SK-N-MC (cell line): ENCODE data around the gene CDSN.

Experiments
- DNase-seq: peaks from one replicate; pipeline ENCODE4 v3.0.0-alpha.2; 2011; ENCODE audit warnings: low read depth, low spot score
- H3K27ac ChIP-seq: fragments of 200-600 bp; sonication (generic); 2 replicates; pipeline ENCODE4 v1.5.1; 2016; ENCODE audit warnings: mixed run types
- H3K36me3 ChIP-seq: fragments of 200-600 bp; sonication (generic); 2 replicates; pipeline ENCODE4 v1.6.1; 2017; ENCODE audit warnings: antibody characterized with exemption, low read length, mixed read lengths; ENCODE audit not compliant: insufficient read depth
- H3K4me3 ChIP-seq: fragments of 200-600 bp; sonication (generic); 2 replicates; pipeline ENCODE4 v1.5.1; 2016
- H3K9ac ChIP-seq: fragments of 200-600 bp; sonication (generic); 2 replicates; pipeline ENCODE4 v1.8.0; 2017; ENCODE audit warnings: mixed run types, mixed read lengths; ENCODE audit not compliant: insufficient read length
- H3K9me3 ChIP-seq: fragments of 200-600 bp; sonication (generic); 2 replicates; pipeline ENCODE4 v1.6.1; 2017; ENCODE audit warnings: low read depth, mild to moderate bottlenecking, antibody characterized with exemption, low read length, moderate library complexity, mixed read lengths
- EZH2 ChIP-seq: fragments of 200-600 bp; sonication (generic); IDR thresholded peaks from one replicate; pipeline ENCODE4 v1.6.1; 2017; ENCODE audit warnings: antibody characterized with exemption
- FOXP2 ChIP-seq: optimal IDR thresholded peaks from 2 replicates; pipeline ENCODE3; 2011; ENCODE audit warnings: mild to moderate bottlenecking, moderate library complexity; ENCODE audit not compliant: insufficient read depth; ENCODE audit errors: extremely low read length, control extremely low read depth
- POLR2AphosphoS5 ChIP-seq: IDR thresholded peaks from 2 replicates; pipeline ENCODE4 v1.6.1; 2012; ENCODE audit warnings: mild to moderate bottlenecking, low read depth, low read length, borderline replicate concordance

The CDSN gene

DNA sequence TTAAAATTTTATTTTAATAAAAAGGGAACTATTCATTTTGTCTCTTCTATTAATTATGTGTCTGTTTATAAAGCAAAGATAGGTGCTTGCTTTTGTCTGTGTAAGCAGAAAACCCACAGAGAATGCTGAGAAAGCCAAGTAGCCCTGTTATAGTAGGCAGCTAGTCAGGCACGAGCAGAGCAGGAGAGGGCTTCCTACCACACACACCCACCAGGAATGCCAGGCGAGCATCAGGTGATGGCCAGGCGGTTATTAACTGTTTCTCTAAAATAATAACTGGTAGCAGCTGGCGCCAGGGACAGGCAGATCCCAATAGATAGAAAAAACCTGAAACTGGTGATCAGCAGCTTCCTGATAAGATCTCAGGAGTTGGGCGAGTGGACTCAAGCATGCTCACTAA is 23.6 kb downstream of the CDSN start:
- Histone ChIP-seq H3K4me3 (no peak overlapping the region), H3K9me3 (no peaks in the 10 kb centered on the region), H3K36me3 (no peaks in the 10 kb centered on the region), H3K27ac (no peak overlapping the region), H3K9ac (no peak overlapping the region)
- DNase-seq = no peak
- TF ChIP-seq POLR2AphosphoS5 (no peak), FOXP2 (no peak), EZH2 (no peak)

DNA sequence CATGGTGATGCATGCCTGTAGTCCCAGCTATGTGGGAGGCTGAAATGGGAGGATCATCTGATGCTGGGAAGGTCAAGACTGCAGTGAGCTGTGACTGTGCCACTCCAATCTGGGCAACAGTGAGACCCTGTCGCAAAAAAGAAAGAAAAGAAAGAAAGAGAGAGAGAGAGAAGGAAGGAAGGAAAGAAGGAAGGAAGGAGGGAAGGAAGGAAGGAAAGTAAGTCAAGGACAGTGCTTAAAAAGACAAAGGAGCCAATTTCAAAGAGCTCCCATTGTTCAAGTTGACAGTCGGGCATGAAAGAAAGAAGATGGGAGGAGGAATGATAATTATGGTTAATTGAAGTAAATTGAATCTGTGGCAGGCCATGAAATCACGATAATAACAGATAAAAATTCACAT is 24.0 kb downstream of the CDSN start:
- Histone ChIP-seq H3K9me3 (no peaks in the 10 kb centered on the region), H3K36me3 (no peaks in the 10 kb centered on the region), H3K27ac (no peak overlapping the region), H3K9ac (no peak overlapping the region), H3K4me3 (no peak overlapping the region)
- no peak for DNase-seq
- TF ChIP-seq EZH2 = no peak
- no peak for TF ChIP-seq FOXP2
- no peak for TF ChIP-seq POLR2AphosphoS5

DNA sequence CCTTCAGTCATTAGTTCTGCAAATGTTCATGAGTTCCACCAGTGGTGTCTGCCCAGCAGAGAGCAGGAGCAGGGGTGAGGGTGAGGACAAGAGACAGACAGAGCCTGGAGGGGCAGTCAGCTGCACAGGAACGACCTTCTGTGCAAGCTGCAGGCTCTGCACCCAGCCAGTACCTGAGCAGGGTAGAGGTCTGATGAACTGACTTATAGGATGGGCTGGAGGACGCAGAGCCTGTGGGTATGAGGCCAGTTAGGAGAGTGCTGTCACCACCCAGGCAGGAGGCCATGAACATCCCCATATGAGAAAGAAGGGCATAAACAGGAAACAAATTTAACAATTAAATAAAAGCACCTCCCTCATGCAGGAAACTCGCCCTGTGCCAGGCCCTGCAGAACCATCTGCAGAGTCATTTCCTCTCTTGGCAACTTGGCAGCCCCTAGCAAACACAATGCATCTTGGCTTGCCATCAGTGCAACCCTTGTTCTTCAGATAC is 25.8 kb downstream of the CDSN start:
- Histone ChIP-seq H3K9ac (no peak overlapping the region), H3K4me3 (no peak overlapping the region), H3K9me3 (no peaks in the 10 kb centered on the region)

DNA sequence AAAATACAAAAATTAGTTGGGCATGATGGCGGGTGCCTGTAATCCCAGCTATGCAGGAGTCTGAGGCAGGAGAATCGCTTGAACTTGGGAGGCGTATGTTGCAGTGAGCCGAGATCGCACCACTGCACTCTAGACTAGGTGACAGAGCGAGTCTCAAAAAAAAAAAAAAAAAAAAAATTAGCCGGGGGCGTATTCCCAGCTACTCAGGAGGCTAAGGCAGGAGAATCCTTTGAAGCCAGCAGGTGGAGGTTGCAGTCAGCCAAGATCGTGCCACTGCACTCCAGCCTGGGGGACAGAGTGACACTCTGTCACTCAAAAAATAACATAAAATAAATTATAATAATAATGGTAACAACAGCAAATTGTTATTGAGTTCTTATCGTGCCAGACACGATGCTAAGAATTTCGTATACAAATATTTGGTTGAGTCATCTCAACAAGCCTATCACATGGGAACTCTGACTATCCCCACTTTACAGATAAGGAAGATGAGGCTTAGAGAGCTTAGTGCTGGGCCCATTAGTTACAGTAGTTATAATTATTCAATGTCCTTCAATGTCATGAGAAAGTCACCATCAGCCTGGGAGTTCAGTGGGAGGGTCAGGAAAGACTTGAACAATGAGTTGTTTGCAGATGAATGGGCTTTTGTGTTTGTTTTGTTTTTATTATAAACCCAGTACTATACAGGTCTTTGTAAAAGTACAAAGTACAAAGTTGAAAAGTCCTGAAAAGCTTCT is 27.3 kb downstream of the CDSN start:
- TF ChIP-seq POLR2AphosphoS5 (no peak), EZH2 (no peak), FOXP2 (no peak)
- no peaks in the 10 kb centered on the region for H3K36me3 ChIP-seq
- no peak overlapping the region for H3K4me3 ChIP-seq
- no peak for DNase-seq
- H3K9me3 ChIP-seq = no peaks in the 10 kb centered on the region
- H3K9ac ChIP-seq = no peak overlapping the region
- H3K27ac ChIP-seq = peak overlapping the region; percentile 36; the same call in 1 of the 2 replicates

More for the DNA sequence above, 25.8 kb downstream of the CDSN start:
- no peak for TF ChIP-seq POLR2AphosphoS5
- no peak for TF ChIP-seq EZH2
- TF ChIP-seq FOXP2 = no peak
- Histone ChIP-seq H3K27ac (no peak overlapping the region), H3K36me3 (no peaks in the 10 kb centered on the region)
- no peak for DNase-seq

DNA sequence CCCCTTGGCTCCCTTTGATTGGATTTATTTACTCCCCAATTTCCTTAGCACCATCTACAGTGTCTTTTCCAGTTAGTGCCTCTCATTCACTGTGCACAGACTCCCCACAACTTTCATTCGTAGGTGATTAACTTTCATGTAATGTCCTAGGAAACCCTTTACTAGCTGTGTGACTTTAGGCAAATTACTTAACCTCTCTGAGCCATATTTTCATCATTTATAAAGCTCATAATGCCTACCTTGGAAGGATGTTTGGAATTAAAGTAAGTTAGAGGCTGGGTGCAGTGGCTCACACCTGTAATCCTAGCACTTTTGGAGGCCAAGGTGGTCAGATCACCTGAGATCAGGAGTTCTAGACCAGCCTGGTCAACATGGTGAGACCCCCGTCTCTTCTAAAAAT is 28.0 kb downstream of the CDSN start:
- Histone ChIP-seq H3K9ac (no peak overlapping the region), H3K27ac (no peak overlapping the region), H3K36me3 (no peaks in the 10 kb centered on the region), H3K9me3 (no peaks in the 10 kb centered on the region), H3K4me3 (no peak overlapping the region)
- no peak for TF ChIP-seq POLR2AphosphoS5
- no peak for TF ChIP-seq EZH2
- no peak for TF ChIP-seq FOXP2
- DNase-seq = no peak

DNA sequence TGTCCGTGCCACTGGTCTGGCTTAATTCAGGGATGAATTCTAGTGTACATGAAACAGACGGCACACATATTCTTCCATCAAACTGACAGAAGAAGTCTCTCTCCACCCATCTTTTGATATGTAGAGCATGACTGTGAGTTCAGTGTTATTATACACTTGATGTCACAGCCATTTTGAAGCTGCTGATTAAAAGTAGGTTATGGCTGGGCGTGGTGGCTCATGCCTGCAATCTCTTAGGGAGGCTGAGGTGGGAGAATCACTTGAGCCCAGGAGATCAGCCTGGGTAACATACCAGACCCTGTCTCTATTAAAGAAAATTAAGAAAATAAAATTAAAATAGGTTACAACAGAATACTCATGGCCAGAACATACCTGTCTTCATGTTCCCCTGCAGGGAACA is 28.6 kb downstream of the CDSN start:
- TF ChIP-seq POLR2AphosphoS5 = no peak
- no peak for TF ChIP-seq FOXP2
- no peak for TF ChIP-seq EZH2
- no peak overlapping the region for H3K9ac ChIP-seq
- no peaks in the 10 kb centered on the region for H3K36me3 ChIP-seq
- no peak overlapping the region for H3K27ac ChIP-seq
- no peaks in the 10 kb centered on the region for H3K9me3 ChIP-seq
- H3K4me3 ChIP-seq = no peak overlapping the region
- DNase-seq = no peak

DNA sequence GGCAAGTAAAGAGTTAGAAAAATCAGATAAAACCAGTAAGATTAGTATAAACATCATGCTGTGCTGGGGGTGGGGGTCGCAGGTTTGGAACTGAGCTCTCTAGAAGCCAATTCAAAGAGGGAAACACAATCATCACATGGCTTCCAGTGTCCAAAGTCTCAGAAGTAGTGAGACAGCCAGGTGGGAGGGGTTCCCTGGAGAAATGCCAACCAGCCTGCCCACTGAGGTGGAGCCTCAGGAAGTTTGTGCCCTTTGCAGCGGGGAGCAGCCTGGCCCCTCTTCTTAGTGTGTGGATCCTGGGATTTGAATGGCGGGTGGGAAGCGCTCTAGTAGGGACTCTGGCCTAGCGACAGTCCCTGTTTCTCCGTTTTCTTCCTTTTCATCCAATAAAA is 29.3 kb downstream of the CDSN start:
- Histone ChIP-seq H3K9me3 (no peaks in the 10 kb centered on the region), H3K27ac (no peak overlapping the region), H3K9ac (no peak overlapping the region), H3K36me3 (no peaks in the 10 kb centered on the region), H3K4me3 (no peak overlapping the region)
- no peak for DNase-seq
- TF ChIP-seq POLR2AphosphoS5 (no peak), EZH2 (no peak), FOXP2 (no peak)

DNA sequence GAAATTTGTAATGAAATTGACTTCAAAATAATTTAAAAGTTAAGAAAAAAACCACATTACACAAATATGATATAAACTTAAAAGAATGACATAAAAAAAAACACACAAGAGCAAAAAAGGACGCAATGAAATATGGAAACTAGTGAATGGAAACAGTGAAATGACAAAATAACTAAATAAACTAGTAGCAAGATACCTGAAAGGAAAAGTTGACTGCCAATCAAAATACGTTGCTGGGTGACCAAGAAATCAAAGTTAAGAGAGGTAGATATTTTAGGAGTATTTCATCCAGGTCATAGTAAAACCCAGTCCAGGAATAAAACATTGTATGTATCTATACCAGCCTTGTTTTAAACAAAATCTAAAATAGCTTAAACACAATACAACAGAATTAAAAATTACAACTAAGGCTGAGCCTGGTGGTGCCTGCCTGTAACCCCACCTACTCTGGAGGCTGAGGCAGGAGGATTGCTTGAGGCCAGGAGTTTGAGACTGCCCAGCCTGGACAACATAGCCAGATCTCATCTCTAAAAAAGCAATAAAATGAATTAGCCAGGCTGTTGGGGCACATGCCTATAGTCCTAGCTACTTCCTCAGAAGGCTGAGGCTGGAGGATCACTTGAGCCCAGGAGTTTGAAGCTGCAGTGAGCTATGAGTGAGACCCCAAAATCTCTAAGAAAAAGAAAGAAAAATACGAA is 29.8 kb downstream of the CDSN start:
- no peak overlapping the region for H3K27ac ChIP-seq
- H3K9ac ChIP-seq = no peak overlapping the region
- no peak for TF ChIP-seq EZH2
- TF ChIP-seq POLR2AphosphoS5 = no peak
- no peak for TF ChIP-seq FOXP2
- no peaks in the 10 kb centered on the region for H3K9me3 ChIP-seq
- no peak overlapping the region for H3K4me3 ChIP-seq
- H3K36me3 ChIP-seq = no peaks in the 10 kb centered on the region
- DNase-seq = no peak

DNA sequence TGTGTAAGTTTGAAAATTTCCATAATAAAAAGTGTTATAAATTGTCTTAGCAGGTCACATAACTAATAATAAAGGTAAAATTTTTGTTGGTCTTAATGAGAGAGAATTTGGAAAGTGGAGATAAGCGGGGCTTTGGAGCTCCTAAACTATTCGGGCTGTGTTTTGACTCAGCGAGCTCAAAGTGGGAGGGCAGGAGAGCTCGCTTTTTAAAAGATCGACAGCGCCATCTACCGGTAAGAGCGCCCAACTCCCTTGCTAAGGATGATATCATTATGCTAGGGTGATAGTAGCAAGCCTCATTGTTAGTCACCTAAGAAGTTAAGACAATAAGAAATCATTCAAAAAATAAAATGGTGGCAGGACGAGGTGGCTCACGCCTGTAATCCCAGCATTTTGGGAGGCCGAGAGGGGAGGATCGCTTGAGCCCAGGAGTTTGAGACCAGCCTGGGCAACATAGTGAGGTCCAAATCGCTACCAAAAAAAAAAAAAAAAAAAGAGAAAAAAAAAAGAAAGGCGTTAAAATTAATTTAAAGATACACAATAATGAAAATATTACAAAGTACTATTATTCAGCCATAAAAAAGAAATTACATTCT is 32.7 kb downstream of the CDSN start:
- no peaks in the 10 kb centered on the region for H3K9me3 ChIP-seq
- H3K4me3 ChIP-seq = peak overlapping the region; percentile 32
- peak; percentile 56 for DNase-seq
- no peak overlapping the region for H3K9ac ChIP-seq
- no peaks in the 10 kb centered on the region for H3K36me3 ChIP-seq
- no peak overlapping the region for H3K27ac ChIP-seq
- TF ChIP-seq FOXP2 (no peak), POLR2AphosphoS5 (no peak), EZH2 (no peak)
